HG03025 (cell line): ENCODE data around the gene CD4.
"Not testable (repeated sequence)": the region's sequence is repeated elsewhere in the genome, so short reads cannot be mapped to it uniquely, and the experiment has no call there.

Experiments used
- ATAC-seq: cut with Tn5 transposase; IDR thresholded peaks from one replicate; pipeline ENCODE4 v1.9.1; 2021; ENCODE audit warnings: mild to moderate bottlenecking, moderate library complexity; ENCODE audit not compliant: unreplicated experiment, low FRiP score

CD4 gene

GRCh38 chr12:6788972-6789924 lies at the start of gene CD4:
Gene CD4, plus strand, starts transcription at chr12:6789528. Its CDS starts 10,611 bp downstream, at chr12:6800139.
- ATAC-seq = no peak

GRCh38 chr12:6742080-6742479 lies 47.2 kb upstream of the CD4 start:
- ATAC-seq = not testable (repeated sequence)

- ATAC-seq = no peak
These were observed 46.5 kb upstream of the CD4 start for GRCh38 chr12:6742834-6743233.

GRCh38 chr12:6743300-6743699 lies 46.0 kb upstream of the CD4 start:
- not testable (repeated sequence) for ATAC-seq

GRCh38 chr12:6745741-6746525 lies 43.4 kb upstream of the CD4 start:
- no peak for ATAC-seq

GRCh38 chr12:6747216-6747615 lies 42.1 kb upstream of the CD4 start:
- ATAC-seq = no peak

- no peak for ATAC-seq
These were observed 40.6 kb upstream of the CD4 start for GRCh38 chr12:6748761-6749160.

DNA sequence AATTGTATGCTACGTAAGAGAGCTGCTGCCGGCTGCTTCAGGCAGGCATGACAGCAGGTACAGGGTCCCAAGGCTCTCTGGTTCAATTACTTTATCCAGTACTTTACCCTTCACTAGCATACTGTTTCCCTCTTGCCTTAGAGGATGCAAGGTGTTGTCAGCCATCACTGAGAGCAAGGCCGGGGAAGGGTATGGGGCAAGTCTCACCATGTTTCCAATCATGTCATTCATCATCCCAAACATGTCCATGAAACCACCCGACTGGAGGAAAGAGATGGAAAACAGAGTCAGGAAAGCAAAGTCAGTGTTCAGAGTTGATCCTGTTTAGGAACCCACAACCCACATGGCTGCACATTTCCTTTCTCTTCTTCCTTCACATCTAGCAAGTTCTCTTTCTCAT lies 38.8 kb upstream of the CD4 start:
- no peak for ATAC-seq

DNA sequence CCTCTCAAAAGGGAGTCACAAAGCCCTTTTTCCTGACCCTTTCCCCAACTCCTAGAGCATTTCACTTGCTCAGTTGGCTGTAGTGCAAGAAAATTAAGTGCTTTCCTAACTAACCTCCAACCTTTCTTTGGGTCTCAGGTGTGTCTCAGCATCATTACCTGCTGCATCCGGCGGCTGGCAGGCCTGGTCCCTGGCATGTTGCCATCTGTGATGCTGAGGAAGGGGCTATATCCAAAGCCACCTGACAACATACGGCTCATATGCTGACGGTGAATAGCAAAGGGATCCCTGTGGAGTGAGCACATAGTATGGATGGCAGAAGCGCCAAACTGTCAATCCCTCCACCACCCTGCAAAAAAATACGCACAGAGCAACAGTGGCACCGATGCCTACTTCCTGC lies 37.6 kb upstream of the CD4 start:
- no peak for ATAC-seq

- ATAC-seq = no peak
These were observed 37.0 kb upstream of the CD4 start for GRCh38 chr12:6752167-6752920.

GRCh38 chr12:6752921-6753771 lies 36.2 kb upstream of the CD4 start, which contains the start of gene MLF2:
Gene MLF2, minus strand, starts transcription at chr12:6753141. Its CDS starts 807 bp downstream, at chr12:6752334.
- ATAC-seq = peak; percentile 81

DNA sequence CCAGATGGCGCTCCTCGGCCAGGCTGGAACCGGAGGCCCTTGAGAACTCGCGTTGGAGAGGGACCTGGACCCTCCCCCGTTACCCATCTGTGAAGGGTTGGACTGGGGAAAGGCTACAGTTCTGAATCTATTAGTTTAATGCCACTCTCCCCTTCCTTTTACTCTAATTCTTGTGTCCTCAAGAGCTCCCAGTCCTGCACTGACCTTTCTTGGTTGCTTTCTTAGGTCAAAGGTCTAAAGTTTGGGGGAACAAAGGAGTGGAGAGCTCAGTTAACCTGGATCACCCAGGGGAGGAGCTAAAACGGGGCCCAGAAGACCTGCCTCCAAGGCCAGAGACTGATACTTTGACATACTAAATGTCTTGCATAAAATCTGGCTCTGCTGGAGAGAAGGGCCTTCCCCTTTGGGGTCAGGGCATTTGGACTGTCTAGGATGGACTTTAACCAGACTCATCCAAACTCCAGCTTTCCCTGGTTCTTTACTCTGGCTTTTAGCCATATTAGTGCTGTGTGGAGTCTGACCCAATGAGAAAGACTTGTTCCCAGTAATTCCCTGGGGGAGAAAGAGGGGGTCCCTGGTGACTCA lies 35.5 kb upstream of the CD4 start:
- ATAC-seq = no peak

DNA sequence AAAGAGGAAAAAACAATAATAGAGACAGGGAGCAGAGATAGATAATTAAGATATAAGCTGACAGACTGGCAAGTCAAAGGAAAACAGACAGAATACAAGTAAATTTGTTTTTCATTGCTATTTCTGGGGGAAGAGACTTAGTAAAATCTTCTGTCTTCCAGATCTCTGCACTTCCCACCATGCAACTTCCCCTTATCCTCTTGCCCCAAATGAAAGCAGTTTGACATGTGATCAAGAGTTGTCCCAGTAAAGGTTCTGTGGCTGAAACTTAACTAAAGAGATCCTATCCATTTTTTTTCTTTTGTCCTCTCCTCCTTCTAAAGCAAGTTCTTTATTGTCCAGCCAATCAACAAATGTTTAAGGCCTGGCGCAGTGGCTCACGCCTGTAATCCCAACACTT lies 34.9 kb upstream of the CD4 start:
- no peak for ATAC-seq

- no peak for ATAC-seq
These were observed 32.2 kb upstream of the CD4 start for GRCh38 chr12:6757028-6757690.

DNA sequence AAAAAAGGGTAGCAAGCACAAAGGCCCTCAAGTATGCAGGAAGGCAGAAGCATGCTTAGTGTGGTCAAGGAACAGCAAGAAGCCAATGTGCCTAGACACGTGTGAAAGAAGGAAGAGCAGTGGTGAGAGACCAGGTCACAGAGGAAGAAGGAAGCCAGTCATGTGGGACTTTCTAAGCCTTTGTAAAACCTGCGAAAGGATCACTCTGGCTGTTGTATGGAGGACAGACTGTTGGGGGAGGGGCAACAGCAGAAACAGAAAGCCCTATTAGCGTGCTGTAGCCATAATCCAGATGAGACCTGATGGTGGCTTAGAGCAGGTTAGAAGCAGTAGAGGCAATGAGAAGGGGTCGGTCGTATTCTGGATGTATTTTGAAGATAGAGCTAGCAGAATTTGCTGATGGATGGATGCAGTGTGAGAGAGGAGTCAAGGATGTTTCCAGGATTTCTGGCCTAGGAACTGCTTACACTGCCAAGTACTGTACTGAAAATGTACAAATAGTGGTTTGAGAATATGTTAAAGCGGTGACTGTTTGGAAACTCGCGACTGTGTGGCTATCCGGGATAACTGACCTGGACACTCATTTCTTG lies 30.7 kb upstream of the CD4 start:
- ATAC-seq = no peak

DNA sequence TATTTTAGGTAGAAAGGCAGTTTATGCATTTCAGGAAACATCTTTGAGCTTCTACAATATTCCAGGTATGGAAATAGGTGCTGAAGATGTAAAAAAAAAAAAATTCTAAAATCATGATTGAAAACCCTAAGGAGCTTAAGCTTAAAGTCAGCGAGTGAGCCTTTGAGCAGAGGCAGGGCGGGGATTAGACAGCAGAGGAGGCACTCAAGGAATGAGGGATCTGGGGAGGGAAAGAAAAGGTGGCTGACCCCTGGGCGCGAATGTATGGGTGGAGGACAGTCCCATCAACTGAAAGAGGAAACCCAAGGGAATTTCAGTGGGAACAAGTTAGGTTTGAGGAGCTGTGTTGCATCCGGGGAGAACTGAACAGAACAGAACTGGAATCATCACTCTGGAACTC lies 29.6 kb upstream of the CD4 start:
- no peak for ATAC-seq

- ATAC-seq = no peak
These were observed 25.9 kb upstream of the CD4 start for GRCh38 chr12:6763380-6763779.

DNA sequence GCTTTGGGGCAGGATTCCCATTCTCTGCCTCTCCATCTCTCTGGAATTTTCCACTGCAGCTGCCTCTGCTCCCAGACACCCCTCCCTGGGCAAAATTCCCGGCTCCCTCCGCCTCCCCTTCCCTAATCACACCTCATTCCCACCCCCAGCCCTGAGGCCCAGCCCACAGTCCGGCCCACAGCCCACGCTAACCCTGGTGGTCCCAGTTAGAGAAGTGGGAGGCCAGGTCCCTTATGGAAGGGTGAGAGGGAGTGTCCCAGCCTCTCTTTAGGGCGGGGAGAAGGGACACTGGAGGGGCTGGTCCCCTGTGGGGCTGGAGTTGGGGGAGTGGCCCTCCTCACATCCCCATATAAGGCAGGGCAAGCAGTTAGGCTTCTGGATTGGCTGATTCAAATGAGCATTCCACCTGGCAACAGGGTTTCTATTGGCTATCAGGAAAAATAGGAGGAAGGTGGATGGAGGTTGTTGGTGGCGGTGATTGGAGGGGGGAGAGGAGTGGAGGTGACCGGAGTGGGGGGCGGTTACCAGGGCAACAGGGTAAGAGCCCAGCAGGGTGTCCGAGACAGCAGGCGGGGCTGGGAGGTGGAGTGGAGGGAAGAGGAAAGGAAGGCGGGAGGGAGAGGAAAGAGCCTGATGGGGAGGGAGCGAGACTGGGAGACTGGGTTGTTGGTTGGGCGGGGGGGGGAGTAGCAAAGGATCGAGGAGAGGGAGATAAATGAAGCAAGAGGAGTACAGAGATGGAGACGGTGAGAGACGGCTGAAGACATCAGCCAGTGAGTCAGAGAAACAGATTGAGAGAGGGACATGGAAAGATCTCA lies 25.1 kb upstream of the CD4 start:
- peak; percentile 69 for ATAC-seq
